CD4-positive, alpha-beta T cell (primary cell): ENCODE data around the gene NAT10. TPM values are rescaled to one million over a fixed set of nuclear protein-coding genes. Genes with fewer than 3 reads are reported as not detected.

Experiments used
- ATAC-seq: fragments of 200-7000 bp; cut with Tn5 transposase; one replicate; pipeline ENCODE4 v1.10.0; 2022; ENCODE audit warnings: mild to moderate bottlenecking; ENCODE audit not compliant: poor library complexity
- CTCF ChIA-PET: fragments of 350-600 bp; sonication (Branson Sonifier 250); formaldehyde crosslinking; loops from one replicate; lab custom pipeline; 2021; ENCODE audit warnings: antibody characterized with exemption, inconsistent platforms; lab: Charles Lee
- POLR2A ChIA-PET: fragments of 350-600 bp; sonication (Branson Sonifier 250); formaldehyde crosslinking; loops from one replicate; lab custom pipeline; 2021; ENCODE audit warnings: antibody characterized with exemption, inconsistent platforms; lab: Charles Lee
- DNase-seq, 14 experiments: peaks; one replicate each; pipeline ENCODE4 v3.0.0-alpha.2; 2013 to 2020; ENCODE audit warnings: mixed read lengths in 2 of 14
- H3K27ac ChIP-seq, 2 donors: one replicate each; pipeline versions ENCODE4 v1.5.1 to v1.7.0; 2013; ENCODE audit warnings: low read length in 2 of 2, low read depth in 1 of 2, mild to moderate bottlenecking in 1 of 2
- H3K27me3 ChIP-seq, 2 experiments: 1 replicate in 1 of 2; 2 replicates in 1 of 2; pipeline versions ENCODE4 v1.6.1 to v1.7.0; 2013; ENCODE audit warnings: low read length in 2 of 2, control low read depth in 1 of 2, mild to moderate bottlenecking in 1 of 2, moderate library complexity in 1 of 2; ENCODE audit not compliant: insufficient read depth in 2 of 2, control insufficient read depth in 1 of 2
- H3K36me3 ChIP-seq: one replicate; pipeline ENCODE4 v1.6.1; 2013; ENCODE audit warnings: low read length, control low read depth; ENCODE audit not compliant: insufficient read depth
- H3K4me1 ChIP-seq: one replicate; pipeline ENCODE4 v1.6.1; 2013; ENCODE audit warnings: low read length, control low read depth; ENCODE audit not compliant: insufficient read depth
- H3K4me3 ChIP-seq: one replicate; pipeline ENCODE4 v1.5.1; 2013; ENCODE audit warnings: mild to moderate bottlenecking, low read length, moderate library complexity
- H3K9me3 ChIP-seq, 2 experiments: 1 replicate in 1 of 2; 2 replicates in 1 of 2; pipeline versions ENCODE4 v1.6.1 to v1.7.0; 2013; ENCODE audit warnings: low read length in 2 of 2, mild to moderate bottlenecking in 2 of 2, control low read depth in 1 of 2, moderate library complexity in 1 of 2; ENCODE audit not compliant: control insufficient read depth in 1 of 2, insufficient read depth in 1 of 2
- H3K27ac Mint-ChIP-seq: one replicate; pipeline ENCODE4 v1.8.0; 2020; ENCODE audit warnings: mixed read lengths
- H3K27me3 Mint-ChIP-seq: one replicate; pipeline ENCODE4 v1.8.0; 2021; ENCODE audit warnings: mixed read lengths
- H3K36me3 Mint-ChIP-seq: one replicate; pipeline ENCODE4 v1.8.0; 2021; ENCODE audit warnings: low read depth, mixed read lengths
- H3K4me1 Mint-ChIP-seq: one replicate; pipeline ENCODE4 v1.8.0; 2021; ENCODE audit warnings: low read depth, mixed read lengths
- H3K4me3 Mint-ChIP-seq: one replicate; pipeline ENCODE4 v1.8.0; 2020; ENCODE audit warnings: mild to moderate bottlenecking, mixed read lengths
- H3K9me3 Mint-ChIP-seq: one replicate; pipeline ENCODE4 v1.8.0; 2020; ENCODE audit warnings: mixed read lengths
- CTCF ChIP-seq: fragments of 200-600 bp; IDR thresholded peaks from one replicate; pipeline ENCODE4 v1.8.0; 2022; ENCODE audit warnings: antibody characterized with exemption, mild to moderate bottlenecking
- intact Hi-C, 2 experiments: fragments of 100-400 bp; cut with DNase I in 1 of 2; cut with micrococcal nuclease in 1 of 2; formaldehyde crosslinking; loops; one replicate each; pipeline versions ENCODE4 v1.15.1 to v1.9.0; 2023 to 2025; cut with DNase I, micrococcal nuclease
- total RNA-seq, 174 experiments: library from RNA in 2 of 174; stranded (reverse) in 2 of 174; gene quantifications; one replicate each; pipeline ENCODE4 v1.2.3 and lab custom pipeline; 2021 to 2026

Gene NAT10
- total RNA-seq, 2 experiments from 2014 or later: 50.1 to 55.6 TPM

GRCh38 chr11:34151916-34152845 is 46.8 kb downstream of the NAT10 start:
- H3K4me3 Mint-ChIP-seq: no peak overlapping the region
- Histone ChIP-seq H3K4me3 (no peak overlapping the region), H3K9me3 (no peaks in the 10 kb centered on the region), H3K4me1 (no peaks in the 10 kb centered on the region), H3K27me3 (no peaks in the 10 kb centered on the region), H3K27ac (no peak overlapping the region), H3K36me3 (peaks cover 30% of the 10 kb centered on the region)
- ATAC-seq (no peak), DNase-seq (no peak)
- H3K36me3 Mint-ChIP-seq: peaks cover 19% of the 10 kb centered on the region
- intact Hi-C loops: no loop called here
- peaks cover 5% of the 10 kb centered on the region for H3K4me1 Mint-ChIP-seq
- H3K9me3 Mint-ChIP-seq: no peaks in the 10 kb centered on the region
- no peak for TF ChIP-seq CTCF
- ChIA-PET CTCF (no interaction called here), POLR2A (no interaction called here)
- peak overlapping the region; percentile 52 for H3K27ac Mint-ChIP-seq
- no peaks in the 10 kb centered on the region for H3K27me3 Mint-ChIP-seq

- ATAC-seq (no peak), DNase-seq (peak in 2 of 14 experiments; percentile 37 to 39)
- intact Hi-C loops: no loop called here
- TF ChIP-seq CTCF: no peak
- no peak overlapping the region for H3K27ac Mint-ChIP-seq
- H3K27me3 Mint-ChIP-seq: no peaks in the 10 kb centered on the region
- CTCF ChIA-PET: interaction anchor here (2.8 kb wide), 1 partner anchor 20 kb away, joined by 8 read pairs; no protein-coding TSS in a partner anchor
- Histone ChIP-seq H3K9me3 (no peaks in the 10 kb centered on the region), H3K4me1 (peaks cover 6% of the 10 kb centered on the region), H3K27me3 (no peaks in the 10 kb centered on the region), H3K27ac (no peak overlapping the region), H3K4me3 (no peak overlapping the region), H3K36me3 (peaks cover 9% of the 10 kb centered on the region)
- no peak overlapping the region for H3K4me3 Mint-ChIP-seq
- H3K4me1 Mint-ChIP-seq: peaks cover 8% of the 10 kb centered on the region
- POLR2A ChIA-PET: no interaction called here
- H3K36me3 Mint-ChIP-seq: no peaks in the 10 kb centered on the region
- no peaks in the 10 kb centered on the region for H3K9me3 Mint-ChIP-seq
Observed at GRCh38 chr11:34154059-34154875, 48.8 kb downstream of the NAT10 start.

GRCh38 chr11:34155057-34155756 is 49.8 kb downstream of the NAT10 start:
- intact Hi-C loops: no loop called here

More at GRCh38 chr11:34155057-34155756, 49.8 kb downstream of the NAT10 start:
- CTCF ChIA-PET: interaction anchor here (2.8 kb wide), 1 partner anchor 19 kb away, joined by 8 read pairs; no protein-coding TSS in a partner anchor
- H3K27ac Mint-ChIP-seq: no peak overlapping the region
- H3K4me3 Mint-ChIP-seq: no peak overlapping the region
- no peak for TF ChIP-seq CTCF
- H3K9me3 Mint-ChIP-seq: no peaks in the 10 kb centered on the region
- H3K9me3 ChIP-seq: no peaks in the 10 kb centered on the region
- no peak for DNase-seq
- peaks cover 5% of the 10 kb centered on the region for H3K36me3 ChIP-seq
- H3K4me3 ChIP-seq: no peak overlapping the region
- no peaks in the 10 kb centered on the region for H3K27me3 Mint-ChIP-seq
- no peak for ATAC-seq
- no peaks in the 10 kb centered on the region for H3K36me3 Mint-ChIP-seq
- no peak overlapping the region for H3K27ac ChIP-seq
- POLR2A ChIA-PET: no interaction called here
- H3K4me1 Mint-ChIP-seq: peaks cover 8% of the 10 kb centered on the region
- peaks cover 6% of the 10 kb centered on the region for H3K4me1 ChIP-seq
- H3K27me3 ChIP-seq: no peaks in the 10 kb centered on the region
